Neural cell (in vitro differentiated cells): ENCODE data around the gene RPS15.

Source experiments
- CTCF ChIP-seq: fragments of 450-650 bp; IDR thresholded peaks from 2 replicates; pipeline ENCODE4 v1.5.1; 2014; ENCODE audit warnings: antibody characterized with exemption, mild to moderate bottlenecking, moderate library complexity; ENCODE audit not compliant: poor library complexity, severe bottlenecking
- EP300 ChIP-seq: fragments of 450-650 bp; conservative IDR thresholded peaks from 2 replicates; pipeline ENCODE4 v1.6.1; 2014; ENCODE audit warnings: antibody characterized with exemption, mild to moderate bottlenecking, moderate library complexity; ENCODE audit not compliant: poor library complexity, severe bottlenecking
- EZH2 ChIP-seq: fragments of 200-600, 300-800 bp; shearing (Covaris generic), sonication (generic); IDR thresholded peaks from 2 replicates; pipeline ENCODE4 v1.6.1; 2014; ENCODE audit warnings: antibody characterized with exemption, low read length, borderline replicate concordance, mild to moderate bottlenecking; ENCODE audit not compliant: insufficient read depth, poor library complexity, severe bottlenecking
- POLR2AphosphoS5 ChIP-seq: IDR thresholded peaks from 2 replicates; pipeline ENCODE4 v1.6.1; 2012

GRCh38 chr19:1425902-1426301 lies 12.3 kb upstream of the RPS15 start:
- TF ChIP-seq CTCF (no peak), EP300 (no peak), POLR2AphosphoS5 (no peak), EZH2 (no peak)
